K562 (cell line): Measurements from ENCODE around the gene ZMYND8. TPM values are rescaled to one million over a fixed set of nuclear protein-coding genes. Genes with fewer than 3 reads are reported as not detected.

ENCODE experiments used
- ATF7 ChIP-seq: fragments of 450-650 bp; IDR thresholded peaks from 2 replicates; pipeline ENCODE4 v1.7.1; 2014; ENCODE audit warnings: mild to moderate bottlenecking, moderate library complexity
- CBFA2T3 ChIP-seq: fragments of 450-650 bp; IDR thresholded peaks from 2 replicates; pipeline ENCODE4 v1.6.1; 2017
- ESRRB ChIP-seq: fragments of 250-450 bp; sonication (Bioruptor Pico); IDR thresholded peaks from 2 replicates; pipeline ENCODE4 v1.5.0; 2020; ENCODE audit warnings: mild to moderate bottlenecking, moderate library complexity, borderline replicate concordance
- FOXP4 ChIP-seq: sonication (generic); formaldehyde crosslinking; IDR thresholded peaks from 2 replicates; pipeline ENCODE4 v1.8.0; 2022; ENCODE audit warnings: mild to moderate bottlenecking, missing genetic modification reagents, borderline replicate concordance
- GTF2A2 ChIP-seq: IDR thresholded peaks from 2 replicates; pipeline ENCODE4 v1.6.1; 2016; ENCODE audit warnings: mild to moderate bottlenecking, missing genetic modification characterization, missing compliant biosample characterization
- MEIS2 ChIP-seq: fragments of 450-650 bp; IDR thresholded peaks from 2 replicates; pipeline ENCODE4 v1.6.1; 2014; ENCODE audit warnings: mild to moderate bottlenecking; ENCODE audit not compliant: partially characterized antibody
- NONO ChIP-seq, 2 experiments: fragments of 200-400 bp in 1 of 2; fragments of 450-650 bp in 1 of 2; formaldehyde crosslinking in 1 of 2; IDR thresholded peaks; 2 replicates each; pipeline ENCODE4 v1.6.1; 2017; ENCODE audit warnings: low read depth in 2 of 2, mild to moderate bottlenecking in 2 of 2, moderate library complexity in 2 of 2, low read length in 1 of 2
- NR1H2 ChIP-seq: sonication (generic); formaldehyde crosslinking; IDR thresholded peaks from 2 replicates; pipeline ENCODE4 v1.4.0; 2020; ENCODE audit warnings: mild to moderate bottlenecking, missing genetic modification reagents
- PHF20 ChIP-seq: fragments of 450-650 bp; IDR thresholded peaks from 2 replicates; pipeline ENCODE4 v1.6.1; 2018; ENCODE audit not compliant: partially characterized antibody
- RAD21 ChIP-seq, 2 experiments: fragments of 250-450 bp in 1 of 2; fragments of 450-650 bp in 1 of 2; sonication (Bioruptor Pico) in 1 of 2; formaldehyde crosslinking in 1 of 2; IDR thresholded peaks in 1 of 2; conservative IDR thresholded peaks in 1 of 2; 2 replicates each; pipeline versions ENCODE4 v1.4.0 to v1.8.0; 2020 to 2022; ENCODE audit warnings: mild to moderate bottlenecking in 2 of 2, moderate library complexity in 1 of 2
- RBBP5 ChIP-seq: fragments of 200-600 bp; sonication (generic); IDR thresholded peaks from 2 replicates; pipeline ENCODE4 v1.6.1; 2012; ENCODE audit warnings: borderline replicate concordance, mild to moderate bottlenecking, low read length, control low read depth, inconsistent platforms; ENCODE audit not compliant: insufficient read depth, poor library complexity, severe bottlenecking
- RERE ChIP-seq: sonication (generic); formaldehyde crosslinking; IDR thresholded peaks from 2 replicates; pipeline ENCODE4 v1.8.0; 2023; ENCODE audit warnings: missing genetic modification reagents, mild to moderate bottlenecking, borderline replicate concordance
- ZBTB11 ChIP-seq, 3 experiments: fragments of 200-800 bp in 1 of 3; fragments of 250-450 bp in 1 of 3; fragments of 450-650 bp in 1 of 3; sonication (Bioruptor Pico) in 1 of 3; sonication (Bioruptor generic) in 1 of 3; formaldehyde crosslinking in 1 of 3; IDR thresholded peaks; 2 replicates each; pipeline versions ENCODE4 v1.6.1 to v1.8.0; 2016 to 2022; ENCODE audit warnings: mild to moderate bottlenecking in 2 of 3, missing genetic modification characterization in 2 of 3, missing compliant biosample characterization in 1 of 3, moderate library complexity in 1 of 3
- ZC3H4 ChIP-seq: sonication (generic); formaldehyde crosslinking; IDR thresholded peaks from 2 replicates; pipeline ENCODE4 v1.9.0; 2021; ENCODE audit warnings: missing genetic modification reagents, borderline replicate concordance
- ZNF143 ChIP-seq: sonication (generic); formaldehyde crosslinking; IDR thresholded peaks from 2 replicates; pipeline ENCODE4 v1.9.0; 2022; ENCODE audit warnings: mild to moderate bottlenecking, missing genetic modification reagents
- polyA plus RNA-seq, 8 experiments: library from polyadenylated mRNA; depleted of rRNA in 4 of 8; stranded (reverse) in 5 of 8; unstranded in 3 of 8; fragments of >200 nt; fragmentation: Nextera tagmentation in 2 of 8; fragmentation: Illumina TruSeq in 1 of 8; extraction: Ambion mirVana in 2 of 8; extraction: Trizol in 1 of 8; gene quantifications; 2 replicates each; pipeline versions ENCODE4 v1.2.1 to v1.2.3, GENCODE V29; 2011 to 2014; ENCODE audit warnings: inconsistent platforms in 1 of 8, missing spikeins in 1 of 8
- total RNA-seq, 7 experiments: library from RNA; depleted of rRNA in 6 of 7; stranded (reverse); fragments of >200 nt in 6 of 7; fragmentation: Illumina TruSeq in 2 of 7; extraction: Trizol in 2 of 7; gene quantifications; 2 replicates each; pipeline versions ENCODE4 v1.2.1 to v1.2.3, GENCODE V29; 2011 to 2021; ENCODE audit warnings: low replicate concordance in 1 of 7

The ZMYND8 gene
- total and polyA plus RNA-seq, 9 of the 15 experiments (the other 6 are each of a cell fraction or from before 2014, with no cell fraction given), result 31.8 to 148 (median 71.9) TPM

GRCh38 chr20:47379433-47380150 is 23.1 kb upstream of the ZMYND8 start (continued):
- no peak; a peak in 1 of 6 replicates for TF ChIP-seq ZBTB11 (CRISPR knock-in tag; IDR thresholded peaks at IDR 0.05)
- peak; percentile 95 for TF ChIP-seq MEIS2
- no peak for TF ChIP-seq NONO (IDR thresholded peaks at IDR 0.05; ENCODE audit: low read depth in 2 of 2, low read length in 1 of 2)
- TF ChIP-seq RAD21 (CRISPR knock-in tag; conservative IDR thresholded peaks at IDR 0.05 in 1 of 2, IDR thresholded peaks at IDR 0.05 in 1 of 2), result 0 out of 4 replicates have a peak, but pooled peaks of 1 of the 2 experiments have one; percentile 13
- TF ChIP-seq PHF20, result no peak
- no peak for TF ChIP-seq RBBP5
- TF ChIP-seq ATF7, result peak; percentile 41; the same call in 1 of the 2 replicates
- no peak for TF ChIP-seq ESRRB (CRISPR knock-in tag)
- TF ChIP-seq FOXP4, result no peak
- no peak for TF ChIP-seq RERE (CRISPR knock-in tag)
- TF ChIP-seq NR1H2 (CRISPR knock-in tag), result no peak
- TF ChIP-seq ZNF143 (CRISPR knock-in tag), result no peak
- no peak for TF ChIP-seq GTF2A2 (tag)
- no peak for TF ChIP-seq ZC3H4 (CRISPR knock-in tag)
- peak; percentile 67 for TF ChIP-seq CBFA2T3
